HL-60 (cell line): Measurements from ENCODE around the gene PIGC.

ENCODE experiments used
- CTCF ChIP-seq: IDR thresholded peaks from one replicate; pipeline ENCODE4 v1.5.1; 2011; ENCODE audit warnings: low read length, control low read depth, inconsistent platforms; ENCODE audit not compliant: insufficient read depth
- POLR2AphosphoS5 ChIP-seq: IDR thresholded peaks from 2 replicates; pipeline ENCODE4 v1.6.1; 2012; ENCODE audit warnings: low read depth
- REST ChIP-seq: IDR thresholded peaks from 2 replicates; pipeline ENCODE4 v1.6.1; 2012; ENCODE audit warnings: low read depth; ENCODE audit not compliant: insufficient replicate concordance

- TF ChIP-seq CTCF (no peak), POLR2AphosphoS5 (no peak), REST (no peak)
Measured at GRCh38 chr1:172411791-172412338, 32.0 kb downstream of the PIGC start.
